HepG2 (cell line): Measurements from ENCODE around the gene DOCK3. TPM values are rescaled to one million over a fixed set of nuclear protein-coding genes. Genes with fewer than 3 reads are reported as not detected.

Experiments
- ATAC-seq: fragments of 200-7000 bp; cut with Tn5 transposase; 3 replicates; pipeline ENCODE4 v1.9.1; 2020; ENCODE audit warnings: mild to moderate bottlenecking, moderate library complexity
- BruUV-seq: library from RNA; stranded (reverse); fragments of 400-500 nt; replicated peaks from 2 replicates; lab custom pipeline; 2021; lab: Mats Ljungman, UMichigan
- CTCF ChIA-PET: fragments of 300-600 bp; formaldehyde crosslinking; extraction: SDS; loops from one replicate; lab custom pipeline; 2021; ENCODE audit warnings: low total read pairs, inconsistent platforms, low intra/inter-chr PET ratio; lab: Yijun Ruan, JAX
- POLR2A ChIA-PET: fragments of 350-600 bp; sonication (Branson Sonifier 250); formaldehyde crosslinking; loops from one replicate; lab custom pipeline; 2020; ENCODE audit warnings: antibody characterized with exemption, inconsistent platforms; lab: Yijun Ruan, JAX
- DNase-seq: peaks from one replicate; pipeline ENCODE4 v3.0.0-alpha.2; 2015; ENCODE audit warnings: low spot score
- FAIRE-seq: peaks from 3 replicates; lab custom pipeline; 2011; peaks lifted over from hg19 to GRCh38; lab: Jason Lieb, UNC
- H2AFZ ChIP-seq: one replicate; pipeline ENCODE4 v1.6.1; 2011; ENCODE audit warnings: low read length, inconsistent platforms
- H3K27ac ChIP-seq: fragments of 300-600 bp; 3 replicates; pipeline ENCODE4 v1.8.0; 2011; ENCODE audit warnings: mixed run types, mild to moderate bottlenecking, mixed read lengths, low read length, inconsistent platforms; ENCODE audit not compliant: insufficient read depth; ENCODE audit errors: extremely low read length
- H3K27me3 ChIP-seq, 2 experiments: fragments of 200-600 bp in 1 of 2; 2 replicates in 1 of 2; 3 replicates in 1 of 2; pipeline versions ENCODE4 v1.6.0 to v1.8.0; 2011; ENCODE audit warnings: low read length in 2 of 2, mild to moderate bottlenecking in 2 of 2, moderate library complexity in 2 of 2, inconsistent platforms in 1 of 2; ENCODE audit not compliant: insufficient read depth in 2 of 2, control insufficient read depth in 1 of 2
- H3K36me3 ChIP-seq, 2 experiments: fragments of 200-600 bp in 1 of 2; replicated peaks in 1 of 2; 2 replicates in 1 of 2; 3 replicates in 1 of 2; pipeline versions ENCODE4 v1.5.1 to v1.8.0; 2011; ENCODE audit warnings: low read length in 2 of 2, inconsistent platforms in 1 of 2; ENCODE audit not compliant: insufficient read depth in 2 of 2, control insufficient read depth in 1 of 2
- H3K4me1 ChIP-seq: 2 replicates; pipeline ENCODE4 v1.5.1; 2012; ENCODE audit warnings: low read length, inconsistent platforms; ENCODE audit not compliant: insufficient read depth
- H3K4me2 ChIP-seq: 2 replicates; pipeline ENCODE4 v1.6.0; 2011; ENCODE audit warnings: low read depth, low read length, inconsistent platforms
- H3K4me3 ChIP-seq, 3 experiments: fragments of 200-600 bp in 1 of 3; sonication (generic), shearing (Covaris generic) in 1 of 3; replicated peaks in 1 of 3; 2 replicates each; pipeline ENCODE4 v1.5.1; 2011 to 2016; ENCODE audit warnings: low read length in 3 of 3, inconsistent platforms in 2 of 3, low read depth in 2 of 3, mild to moderate bottlenecking in 2 of 3, control low read depth in 1 of 3, mixed read lengths in 1 of 3; ENCODE audit not compliant: insufficient read depth in 1 of 3
- H3K79me2 ChIP-seq: one replicate; pipeline ENCODE4 v1.6.1; 2011; ENCODE audit warnings: low read length, inconsistent platforms; ENCODE audit not compliant: insufficient read depth
- H3K9ac ChIP-seq: 2 replicates; pipeline ENCODE4 v1.6.0; 2011; ENCODE audit warnings: mild to moderate bottlenecking, low read depth, low read length, inconsistent platforms; ENCODE audit not compliant: insufficient read depth
- H3K9me3 ChIP-seq: 2 replicates; pipeline ENCODE4 v1.5.1; 2012; ENCODE audit warnings: mild to moderate bottlenecking, low read length
- H4K20me1 ChIP-seq: 2 replicates; pipeline ENCODE4 v1.6.0; 2011; ENCODE audit warnings: inconsistent platforms, mild to moderate bottlenecking, low read length, moderate library complexity; ENCODE audit not compliant: insufficient read depth
- CEBPB ChIP-seq: IDR thresholded peaks from 2 replicates; pipeline ENCODE4 v1.6.1; 2011; ENCODE audit warnings: low read depth, low read length, improper control_type of control experiment, borderline replicate concordance
- FOSL2 ChIP-seq: sonication (generic); formaldehyde crosslinking; IDR thresholded peaks from 2 replicates; pipeline ENCODE4 v1.4.0; 2020; ENCODE audit warnings: missing genetic modification reagents
- NFE2L2 ChIP-seq: fragments of 150-350 bp; IDR thresholded peaks from 2 replicates; pipeline ENCODE4 v1.6.1; 2014; ENCODE audit warnings: low read length
- RARA ChIP-seq: IDR thresholded peaks from 2 replicates; pipeline ENCODE4 v1.6.1; 2016; ENCODE audit warnings: missing genetic modification reagents, missing compliant biosample characterization
- RXRA ChIP-seq: sonication (generic); formaldehyde crosslinking; IDR thresholded peaks from 2 replicates; pipeline ENCODE4 v1.5.1; 2020; ENCODE audit warnings: missing genetic modification reagents
- ZNF383 ChIP-seq: sonication (generic); formaldehyde crosslinking; IDR thresholded peaks from 2 replicates; pipeline ENCODE4 v1.4.0; 2020; ENCODE audit warnings: missing genetic modification reagents, mild to moderate bottlenecking, borderline replicate concordance
- ZNF468 ChIP-seq: sonication (generic); formaldehyde crosslinking; IDR thresholded peaks from 2 replicates; pipeline ENCODE4 v1.8.0; 2022; ENCODE audit warnings: mild to moderate bottlenecking, moderate library complexity, missing genetic modification reagents
- WGBS: methylation state at CpG from one replicate; pipeline ENCODE4 v1.1.6; 2017; ENCODE audit warnings: low lambda C conversion rate; 5-methylcytosine and 5-hydroxymethylcytosine counted together
- in situ Hi-C: cut with HindIII; loops from 2 replicates; pipeline ENCODE4 v1.10.0; 2017; ENCODE audit warnings: low pct_unique_long_range_greater_than_20kb; ENCODE audit not compliant: extremely low pct_ligation_motif_present
- intact Hi-C: fragments of 100-400 bp; cut with micrococcal nuclease; formaldehyde crosslinking; loops from one replicate; pipeline ENCODE4 v1.10.0; 2022; ENCODE audit not compliant: unreplicated experiment
- polyA plus RNA-seq, 8 experiments: library from polyadenylated mRNA; depleted of rRNA in 3 of 8; stranded (reverse) in 7 of 8; unstranded in 1 of 8; fragments of >200 nt; fragmentation: Illumina TruSeq in 4 of 8; extraction: Trizol in 4 of 8; gene quantifications; 2 replicates each; pipeline versions ENCODE4 v1.2.1 to v1.2.3, GENCODE V29; 2011 to 2016; ENCODE audit warnings: low read depth in 4 of 8, missing spikeins in 1 of 8, mixed read lengths in 1 of 8; ENCODE audit not compliant: insufficient read depth in 1 of 8
- total RNA-seq, 5 experiments: library from RNA; depleted of rRNA; stranded (reverse); fragments of >200 nt; fragmentation: Illumina TruSeq; extraction: Trizol; gene quantifications; 2 replicates each; pipeline ENCODE4 v1.2.3, GENCODE V29; 2016; ENCODE audit warnings: low read depth in 1 of 5
- TF ChIP-seq, protein P1 (sequence below): IDR thresholded peaks from 2 replicates; pipeline ENCODE4 v1.4.0; 2020; ENCODE audit warnings: mild to moderate bottlenecking, missing genetic modification reagents

Gene DOCK3
- total and polyA plus RNA-seq, 2 of the 13 experiments (the other 11 are each of a cell fraction or from before 2014, with no cell fraction given) = not detected

DNA sequence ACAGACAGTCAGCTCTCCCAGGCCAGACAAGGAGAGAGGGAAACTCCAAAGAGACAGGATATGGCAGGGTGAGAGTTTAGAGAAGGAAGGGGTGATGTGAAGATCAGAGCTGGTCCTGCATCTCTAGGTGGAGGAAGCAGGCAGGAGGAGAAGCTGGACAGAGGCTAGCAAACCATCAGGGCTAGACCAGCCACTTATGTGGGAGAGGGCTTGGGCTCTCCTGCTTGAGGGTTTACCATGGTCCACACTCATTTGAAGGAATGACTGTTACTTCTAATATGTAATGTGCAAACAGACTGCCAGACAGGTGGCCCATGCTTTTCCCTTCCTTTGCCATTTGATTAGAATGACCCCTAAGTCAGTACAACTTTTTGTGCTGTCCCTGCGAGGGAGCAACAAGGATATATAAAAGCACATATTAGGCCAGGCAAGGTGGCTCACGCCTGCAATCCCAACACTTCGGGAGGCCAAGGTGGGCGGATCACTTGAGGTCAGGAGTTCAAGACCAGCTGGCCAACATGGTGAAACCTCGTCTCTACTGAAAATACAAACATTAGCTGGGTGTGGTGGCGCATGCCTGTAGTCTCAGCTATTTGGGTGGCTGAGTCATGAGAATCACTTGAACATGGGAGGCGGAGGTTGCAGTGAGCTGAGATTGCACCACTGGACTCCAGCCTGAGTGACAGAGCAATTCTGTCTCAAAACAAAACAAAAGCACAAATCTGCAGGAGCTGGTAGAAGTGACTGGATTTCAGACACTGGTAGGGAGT is 669.4 kb downstream of the DOCK3 start:
- Histone ChIP-seq H4K20me1 (no peaks in the 10 kb centered on the region), H3K4me1 (peaks cover 21% of the 10 kb centered on the region), H3K9ac (no peak overlapping the region), H3K4me3 (no peak overlapping the region), H3K79me2 (no peaks in the 10 kb centered on the region), H2AFZ (no peak overlapping the region), H3K4me2 (no peak overlapping the region), H3K27ac (no peak overlapping the region), H3K9me3 (no peaks in the 10 kb centered on the region), H3K36me3 (no peaks in the 10 kb centered on the region), H3K27me3 (no peaks in the 10 kb centered on the region; a peak in 1 of 5 replicates)
- TF ChIP-seq ZNF383 (CRISPR knock-in tag) (no peak), FOSL2 (CRISPR knock-in tag) (peak; percentile 71), ZNF468 (CRISPR knock-in tag) (no peak), RXRA (CRISPR knock-in tag) (peak; percentile 40; the same call in 1 of the 2 replicates), CEBPB (0 out of 2 replicates have a peak, but pooled peaks have one; percentile 1), RARA (CRISPR knock-in tag) (peak; percentile 64), NFE2L2 (peak; percentile 43; the same call in 1 of the 2 replicates)
- TF ChIP-seq, protein P1, sequence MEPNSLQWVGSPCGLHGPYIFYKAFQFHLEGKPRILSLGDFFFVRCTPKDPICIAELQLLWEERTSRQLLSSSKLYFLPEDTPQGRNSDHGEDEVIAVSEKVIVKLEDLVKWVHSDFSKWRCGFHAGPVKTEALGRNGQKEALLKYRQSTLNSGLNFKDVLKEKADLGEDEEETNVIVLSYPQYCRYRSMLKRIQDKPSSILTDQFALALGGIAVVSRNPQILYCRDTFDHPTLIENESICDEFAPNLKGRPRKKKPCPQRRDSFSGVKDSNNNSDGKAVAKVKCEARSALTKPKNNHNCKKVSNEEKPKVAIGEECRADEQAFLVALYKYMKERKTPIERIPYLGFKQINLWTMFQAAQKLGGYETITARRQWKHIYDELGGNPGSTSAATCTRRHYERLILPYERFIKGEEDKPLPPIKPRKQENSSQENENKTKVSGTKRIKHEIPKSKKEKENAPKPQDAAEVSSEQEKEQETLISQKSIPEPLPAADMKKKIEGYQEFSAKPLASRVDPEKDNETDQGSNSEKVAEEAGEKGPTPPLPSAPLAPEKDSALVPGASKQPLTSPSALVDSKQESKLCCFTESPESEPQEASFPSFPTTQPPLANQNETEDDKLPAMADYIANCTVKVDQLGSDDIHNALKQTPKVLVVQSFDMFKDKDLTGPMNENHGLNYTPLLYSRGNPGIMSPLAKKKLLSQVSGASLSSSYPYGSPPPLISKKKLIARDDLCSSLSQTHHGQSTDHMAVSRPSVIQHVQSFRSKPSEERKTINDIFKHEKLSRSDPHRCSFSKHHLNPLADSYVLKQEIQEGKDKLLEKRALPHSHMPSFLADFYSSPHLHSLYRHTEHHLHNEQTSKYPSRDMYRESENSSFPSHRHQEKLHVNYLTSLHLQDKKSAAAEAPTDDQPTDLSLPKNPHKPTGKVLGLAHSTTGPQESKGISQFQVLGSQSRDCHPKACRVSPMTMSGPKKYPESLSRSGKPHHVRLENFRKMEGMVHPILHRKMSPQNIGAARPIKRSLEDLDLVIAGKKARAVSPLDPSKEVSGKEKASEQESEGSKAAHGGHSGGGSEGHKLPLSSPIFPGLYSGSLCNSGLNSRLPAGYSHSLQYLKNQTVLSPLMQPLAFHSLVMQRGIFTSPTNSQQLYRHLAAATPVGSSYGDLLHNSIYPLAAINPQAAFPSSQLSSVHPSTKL (CRISPR knock-in tag) = 0 out of 2 replicates have a peak, but pooled peaks have one; percentile 11
- FAIRE-seq (no peak), DNase-seq (peak; percentile 56), ATAC-seq (peak; percentile 62)
- in situ Hi-C loops (no loop called here), intact Hi-C loops (no loop called here)
- ChIA-PET CTCF (no interaction called here), POLR2A (interaction anchor here (0.8 kb wide), 1 partner anchor 41 kb away, joined by 3 read pairs; the partner anchor contains the start of gene MANF)
- BruUV-seq = no TSS peak
- WGBS = 5% methylated on average over 7 of the region's 7 CpGs
